HG03025 (cell line): ENCODE results near the gene MRPL11.

ENCODE experiments used
- ATAC-seq: cut with Tn5 transposase; IDR thresholded peaks from one replicate; pipeline ENCODE4 v1.9.1; 2021; ENCODE audit warnings: mild to moderate bottlenecking, moderate library complexity; ENCODE audit not compliant: unreplicated experiment, low FRiP score

Gene MRPL11

DNA sequence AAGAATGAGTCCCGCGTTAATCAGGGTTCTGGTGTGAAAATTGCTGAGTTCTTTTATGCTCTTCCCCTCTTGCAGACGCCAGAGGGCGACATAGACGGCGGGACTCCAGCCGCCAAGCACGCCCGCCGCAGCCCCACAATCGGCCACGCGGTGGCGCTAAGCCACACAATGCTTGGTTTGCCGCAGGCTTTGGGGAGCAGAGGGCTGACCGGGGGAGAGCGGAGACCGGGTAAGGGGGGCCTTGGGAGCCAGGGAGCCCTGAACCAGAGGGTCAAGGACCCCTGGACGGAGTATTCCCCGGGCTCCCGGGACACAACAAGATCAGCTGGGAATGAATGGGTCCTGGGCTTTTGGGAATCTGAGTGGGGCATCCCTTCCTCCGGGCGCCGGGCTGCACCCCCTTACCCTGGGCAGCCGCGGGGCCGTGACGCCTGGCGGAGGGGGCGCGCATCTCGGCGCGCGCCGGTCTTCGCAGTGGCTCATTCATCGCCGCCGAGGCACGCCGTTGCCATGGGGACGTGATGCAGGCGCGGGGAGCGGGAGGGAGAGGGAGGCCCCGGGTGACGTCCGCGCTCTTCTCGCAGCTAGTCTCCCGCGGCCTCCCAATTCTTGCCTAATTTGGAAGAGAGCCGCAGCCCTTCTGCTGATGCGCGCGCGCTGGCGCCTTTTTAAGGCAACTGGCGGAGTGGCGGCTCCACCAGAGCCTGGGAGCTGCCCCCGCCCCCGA is 30.0 kb downstream of the MRPL11 start:
- ATAC-seq, result peak; percentile 49

DNA sequence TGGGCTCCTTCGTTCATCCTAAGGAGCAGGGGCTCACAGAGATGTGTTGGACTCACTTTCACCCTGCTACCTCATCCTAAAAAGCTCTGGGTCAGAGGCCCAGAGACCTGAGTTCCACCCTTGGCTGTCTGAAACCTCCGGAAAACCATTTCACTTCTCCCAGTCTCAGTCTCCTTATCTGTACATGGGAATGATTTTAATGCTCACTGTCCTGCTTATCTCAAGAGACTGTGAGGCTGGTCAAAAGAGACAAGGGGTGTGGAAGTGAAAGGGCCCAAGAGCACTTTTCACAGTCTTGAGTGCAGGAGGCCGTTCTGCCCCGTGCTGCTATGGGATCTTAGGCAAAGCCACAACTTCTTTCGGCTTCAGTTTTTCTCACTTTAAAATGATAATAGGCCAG is 31.0 kb downstream of the MRPL11 start:
- ATAC-seq, result no peak

DNA sequence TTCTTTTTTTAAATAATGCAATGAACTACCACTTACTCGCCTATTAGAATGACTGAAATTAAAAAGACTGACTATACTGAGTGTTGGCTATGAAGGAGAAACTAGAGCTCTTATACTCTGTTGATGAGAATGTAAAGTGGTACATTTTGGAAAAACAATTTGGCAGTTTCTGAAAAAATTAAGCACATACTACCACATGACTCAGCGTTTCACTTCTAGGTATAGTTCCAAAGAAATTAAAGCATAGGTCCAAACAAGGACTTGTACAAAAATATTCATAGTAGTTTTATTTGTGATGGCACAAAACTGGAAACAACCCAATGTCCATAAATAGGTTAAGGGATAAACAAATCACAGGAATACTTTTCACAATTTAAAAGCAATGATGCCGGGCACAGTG is 44.7 kb downstream of the MRPL11 start:
- no peak for ATAC-seq

DNA sequence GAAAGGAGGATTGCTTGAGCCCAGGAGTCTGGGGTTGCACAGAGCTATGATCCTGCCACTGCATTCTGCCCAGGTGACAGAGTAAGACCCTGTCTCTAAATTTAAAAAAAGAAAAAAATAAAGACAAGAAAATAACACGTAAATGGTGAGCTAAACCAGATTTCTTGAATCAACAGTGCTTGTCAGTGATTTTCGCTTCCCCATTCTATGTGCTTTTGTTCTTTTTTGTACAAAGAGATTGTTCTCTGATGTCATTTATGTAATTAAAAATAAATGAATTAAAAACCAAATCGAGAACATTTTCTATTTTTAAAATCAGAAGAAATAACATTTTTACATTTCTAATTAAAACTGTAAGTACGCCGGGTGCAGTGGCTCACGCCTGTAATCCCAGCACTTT is 47.3 kb downstream of the MRPL11 start:
- no peak for ATAC-seq

DNA sequence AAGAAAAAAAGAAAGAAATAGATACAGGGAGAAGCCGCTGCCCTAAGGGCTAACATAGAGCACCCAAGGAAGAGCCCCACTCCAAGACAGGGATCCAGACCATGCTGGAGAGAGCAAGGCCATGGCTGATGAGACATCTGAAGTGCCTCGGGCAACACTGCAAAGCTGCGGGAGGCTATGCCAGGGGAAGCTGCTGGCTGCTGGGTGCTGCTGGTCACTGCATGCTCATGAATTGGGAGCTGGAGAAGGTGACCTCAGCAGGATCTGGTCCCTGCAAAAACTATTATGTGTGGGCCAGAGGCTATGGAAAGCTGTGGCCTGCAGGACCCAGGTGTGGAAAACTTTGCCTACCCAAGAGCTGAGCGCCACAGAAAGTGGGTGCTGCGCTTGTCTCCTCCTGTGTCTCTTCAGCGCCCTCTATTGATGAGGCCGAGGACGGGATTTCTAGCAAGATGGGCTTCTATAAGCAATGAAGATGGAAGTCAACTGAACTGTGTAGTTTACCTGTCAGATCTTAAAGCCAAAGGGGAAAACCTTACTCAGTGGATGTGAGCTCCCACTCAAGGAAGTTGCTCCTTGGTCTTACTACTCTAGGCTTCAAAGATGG is 49.8 kb downstream of the MRPL11 start:
- ATAC-seq, result no peak

DNA sequence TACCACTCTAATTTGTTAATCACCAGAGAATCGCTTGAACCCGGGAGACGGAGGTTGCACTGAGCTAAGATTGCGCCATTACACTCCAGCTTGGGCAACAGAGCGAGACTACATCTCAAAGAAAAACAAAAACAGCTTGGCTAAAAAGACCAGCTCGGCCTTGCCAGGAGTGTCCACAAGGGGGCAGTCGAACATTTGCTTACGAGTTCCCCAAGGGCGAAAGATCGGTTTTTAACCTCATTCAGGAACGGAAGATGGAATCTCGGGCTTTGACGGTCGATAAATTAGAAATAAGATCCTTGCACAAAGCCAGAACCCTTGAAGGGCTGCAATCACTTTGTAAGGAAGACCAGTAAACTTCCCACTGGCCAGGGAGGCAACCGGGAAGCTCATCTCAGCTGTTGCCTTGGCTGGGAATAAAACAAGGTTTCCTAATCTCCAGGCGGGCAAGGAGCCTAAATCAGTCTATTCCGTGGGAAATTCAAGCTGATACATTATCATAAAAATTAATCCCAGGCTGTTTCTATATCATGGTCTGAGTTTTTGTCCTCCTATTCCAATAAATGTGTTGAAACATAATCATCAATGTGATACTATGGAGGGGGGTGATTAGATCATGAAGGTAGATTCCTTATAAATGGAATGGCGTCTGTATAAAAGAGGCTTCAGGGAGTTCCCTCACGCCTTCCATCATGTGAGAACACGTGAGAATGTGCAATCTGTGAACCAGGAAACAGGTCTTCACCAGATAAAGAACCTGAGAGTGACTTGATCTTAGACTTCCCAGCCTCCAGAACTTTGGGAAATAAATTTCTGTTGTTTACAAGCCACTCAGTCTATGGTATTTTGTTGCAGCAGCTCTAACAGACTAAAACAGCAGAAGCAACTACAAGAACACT is 52.2 kb downstream of the MRPL11 start:
- ATAC-seq, result no peak
